GM23248 (cell line): ENCODE results near the gene STK38. TPM values are rescaled to one million over a fixed set of nuclear protein-coding genes. Genes with fewer than 3 reads are reported as not detected.

Source experiments
- DNase-seq: peaks from one replicate; pipeline ENCODE4 v3.0.0-alpha.2; 2015
- H2AFZ ChIP-seq: fragments of 200-600 bp; sonication (generic); 2 replicates; pipeline ENCODE4 v1.6.1; 2016; ENCODE audit warnings: antibody characterized with exemption
- H3F3A ChIP-seq: fragments of 200-600 bp; sonication (generic); 2 replicates; pipeline ENCODE4 v1.6.1; 2016; ENCODE audit warnings: mild to moderate bottlenecking, antibody characterized with exemption, mixed run types; ENCODE audit not compliant: insufficient read depth
- H3K27ac ChIP-seq: fragments of 200-600 bp; sonication (generic); 2 replicates; pipeline ENCODE4 v1.5.1; 2016; ENCODE audit warnings: mild to moderate bottlenecking
- H3K27me3 ChIP-seq: fragments of 200-600 bp; sonication (generic); replicated peaks from 2 replicates; pipeline ENCODE4 v1.6.1; 2016; ENCODE audit warnings: mild to moderate bottlenecking; ENCODE audit not compliant: insufficient read depth
- H3K36me3 ChIP-seq: fragments of 200-600 bp; sonication (generic); 2 replicates; pipeline ENCODE4 v1.6.1; 2016; ENCODE audit warnings: low read depth, mild to moderate bottlenecking
- H3K4me1 ChIP-seq: fragments of 200-600 bp; sonication (generic); 2 replicates; pipeline ENCODE4 v1.6.1; 2016; ENCODE audit warnings: mild to moderate bottlenecking; ENCODE audit not compliant: insufficient read depth
- H3K4me2 ChIP-seq: fragments of 200-600 bp; sonication (generic); one replicate; pipeline ENCODE4 v1.6.1; 2016; ENCODE audit warnings: mild to moderate bottlenecking; ENCODE audit not compliant: unreplicated experiment
- H3K4me3 ChIP-seq: fragments of 200-600 bp; sonication (generic); 2 replicates; pipeline ENCODE4 v1.5.1; 2016; ENCODE audit warnings: mild to moderate bottlenecking
- H3K79me2 ChIP-seq: fragments of 200-600 bp; sonication (generic); 2 replicates; pipeline ENCODE4 v1.6.1; 2016; ENCODE audit warnings: mild to moderate bottlenecking; ENCODE audit not compliant: insufficient read depth
- H3K9ac ChIP-seq: fragments of 200-600 bp; sonication (generic); 2 replicates; pipeline ENCODE4 v1.6.1; 2016; ENCODE audit warnings: mild to moderate bottlenecking
- H3K9me2 ChIP-seq: fragments of 200-600 bp; sonication (generic); 2 replicates; pipeline ENCODE4 v1.6.1; 2016; ENCODE audit warnings: mixed run types, mild to moderate bottlenecking, moderate library complexity; ENCODE audit not compliant: insufficient read depth
- H3K9me3 ChIP-seq: fragments of 200-600 bp; sonication (generic); one replicate; pipeline ENCODE4 v1.6.1; 2017; ENCODE audit warnings: low read depth
- H4K20me1 ChIP-seq: fragments of 200-600 bp; sonication (generic); 2 replicates; pipeline ENCODE4 v1.6.0; 2016; ENCODE audit not compliant: insufficient read depth
- EZH2 ChIP-seq: fragments of 200-600 bp; sonication (generic); IDR thresholded peaks from 2 replicates; pipeline ENCODE4 v1.6.1; 2018; ENCODE audit warnings: antibody characterized with exemption, mild to moderate bottlenecking; ENCODE audit not compliant: insufficient read depth, poor library complexity, severe bottlenecking
- EZH2phosphoT487 ChIP-seq: fragments of 200-600 bp; sonication (generic); IDR thresholded peaks from 2 replicates; pipeline ENCODE4 v1.6.1; 2018; ENCODE audit warnings: antibody characterized with exemption, moderate library complexity, mild to moderate bottlenecking, low read depth; ENCODE audit not compliant: insufficient read depth
- WGBS, 2 experiments: methylation state at CpG; one replicate each; pipeline ENCODE4 v1.1.6; 2015 to 2017; ENCODE audit warnings: low lambda C conversion rate in 2 of 2, low coverage in 1 of 2; ENCODE audit errors: missing lambda C conversion rate in 2 of 2; 5-methylcytosine and 5-hydroxymethylcytosine counted together
- in situ Hi-C: fragments of 300-500 bp; cut with MboI; formaldehyde crosslinking; loops from 2 replicates; pipeline ENCODE4 v1.15.0; 2020
- polyA plus RNA-seq: library from polyadenylated mRNA; unstranded; fragments of >200 nt; fragmentation: Nextera tagmentation; extraction: Ambion mirVana; gene quantifications from 2 replicates; pipeline ENCODE4 v1.2.1, GENCODE V29; 2016
- total RNA-seq: library from RNA; depleted of rRNA; stranded (reverse); fragments of >200 nt; shearing (Covaris generic); gene quantifications from 2 replicates; pipeline ENCODE4 v1.2.3, GENCODE V29; 2014

Gene STK38
- total and polyA plus RNA-seq, 2 experiments from 2014 or later, result 35.6 to 51.1 TPM

DNA sequence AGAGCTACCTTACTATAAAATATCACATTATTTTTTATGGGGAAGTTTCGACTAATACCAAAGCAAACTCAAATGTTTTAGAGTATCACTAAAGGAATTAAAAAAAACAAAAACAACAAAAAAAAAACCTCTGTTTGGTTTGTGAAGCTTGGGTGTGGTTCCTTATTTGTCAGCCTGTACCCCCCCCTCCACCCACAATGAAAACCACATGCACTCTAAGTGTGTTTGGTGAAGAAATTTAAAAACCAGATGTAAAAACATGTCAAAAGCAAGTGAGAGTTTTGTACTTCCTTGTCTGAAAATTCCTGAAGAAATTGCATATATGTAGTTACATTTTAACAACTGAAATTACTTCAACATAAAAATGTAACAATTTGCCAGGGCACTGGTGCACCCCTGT, 3.1 kb downstream of the STK38 start:
- no peaks in the 10 kb centered on the region for H3K9me2 ChIP-seq
- TF ChIP-seq EZH2, result no peak
- TF ChIP-seq EZH2phosphoT487, result no peak
- H3F3A ChIP-seq, result peaks cover 18% of the 10 kb centered on the region
- no peaks in the 10 kb centered on the region for H3K27me3 ChIP-seq
- H3K27ac ChIP-seq, result peak overlapping the region; percentile 44
- WGBS, 2 experiments, result 0 to 3% methylated on average over 1 of the region's 1 CpG
- in situ Hi-C loops, result no loop called here
- peak overlapping the region; percentile 65 for H3K9ac ChIP-seq
- H3K4me1 ChIP-seq, result peaks cover 33% of the 10 kb centered on the region
- peaks cover 19% of the 10 kb centered on the region for H3K36me3 ChIP-seq
- DNase-seq, result peak; percentile 78
- H3K79me2 ChIP-seq, result peaks cover 80% of the 10 kb centered on the region
- peak overlapping the region; percentile 99 for H3K4me2 ChIP-seq
- peak overlapping the region; percentile 100 for H3K4me3 ChIP-seq
- H3K9me3 ChIP-seq, result no peaks in the 10 kb centered on the region
- no peak overlapping the region for H2AFZ ChIP-seq
- H4K20me1 ChIP-seq, result no peaks in the 10 kb centered on the region

DNA sequence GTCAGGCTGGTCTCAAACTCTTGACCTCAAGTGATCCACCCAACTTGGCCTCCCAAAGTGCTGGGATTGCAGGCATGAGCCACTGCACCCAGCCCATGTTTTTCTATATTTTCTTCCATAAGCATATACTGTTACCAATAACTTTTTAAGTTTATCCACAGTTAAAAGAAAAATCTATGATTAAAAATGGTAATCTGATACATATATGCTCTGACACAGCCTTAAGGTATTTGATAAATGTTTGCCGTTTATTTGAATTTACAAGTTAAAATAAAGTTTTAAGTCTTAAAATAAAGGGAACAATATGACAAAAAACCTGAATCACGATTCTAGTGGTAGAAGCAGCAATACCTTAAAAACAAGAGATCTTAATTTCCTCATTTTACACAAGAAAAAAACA, 5.2 kb downstream of the STK38 start:
- peaks cover 36% of the 10 kb centered on the region for H3K36me3 ChIP-seq
- H3K4me3 ChIP-seq, result no peak overlapping the region
- no peak for DNase-seq

DNA sequence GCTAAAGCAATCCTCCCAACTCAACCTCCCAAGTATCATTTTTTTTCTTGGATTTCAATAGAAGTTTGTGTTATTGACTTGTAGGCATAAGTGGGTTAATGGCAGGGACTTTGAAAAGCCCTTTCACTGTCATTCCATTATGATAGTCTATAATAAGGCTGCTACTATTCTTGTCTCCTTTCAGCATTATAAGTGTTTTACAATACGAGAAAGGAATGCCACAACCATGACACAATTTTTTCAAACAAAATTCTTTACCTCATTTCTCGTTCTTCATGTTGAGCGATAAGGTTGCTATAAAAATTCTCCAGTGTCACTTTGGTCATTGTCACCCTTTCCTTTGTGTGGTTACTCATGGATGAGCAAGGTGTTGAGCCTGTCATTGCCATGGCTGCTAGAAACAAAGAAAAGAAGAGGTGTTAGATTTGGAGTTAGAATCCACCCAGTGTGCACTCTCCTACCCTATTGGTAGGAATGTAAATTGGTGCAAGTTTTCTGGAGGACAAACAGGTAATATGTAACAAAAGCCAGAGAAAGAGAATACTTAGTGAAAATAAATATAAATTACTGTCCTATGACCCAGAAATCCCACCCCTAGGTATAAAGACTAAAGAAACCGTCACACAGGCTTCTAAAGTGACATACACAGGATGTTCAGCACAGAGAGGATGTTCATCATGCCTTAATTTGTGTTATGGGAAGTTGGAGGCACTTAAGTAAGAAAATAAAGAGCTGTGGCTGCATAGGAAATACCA, 7.3 kb downstream of the STK38 start:
- Histone ChIP-seq H3K4me1 (peaks cover 23% of the 10 kb centered on the region), H3K4me2 (no peak overlapping the region), H4K20me1 (no peaks in the 10 kb centered on the region), H3K4me3 (no peak overlapping the region), H3K9ac (no peak overlapping the region), H3F3A (peaks cover 3% of the 10 kb centered on the region; the same call in 1 of the 2 replicates), H3K27me3 (no peaks in the 10 kb centered on the region), H3K79me2 (peaks cover 100% of the 10 kb centered on the region), H3K27ac (no peak overlapping the region), H2AFZ (no peak overlapping the region), H3K36me3 (peaks cover 50% of the 10 kb centered on the region), H3K9me3 (no peaks in the 10 kb centered on the region), H3K9me2 (no peaks in the 10 kb centered on the region)
- TF ChIP-seq EZH2, result no peak
- no peak for DNase-seq
- 97 to 98% methylated on average over 4 of the region's 4 CpGs for WGBS, 2 experiments
- in situ Hi-C loops, result no loop called here

More for the DNA sequence above, 5.2 kb downstream of the STK38 start:
- in situ Hi-C loops, result no loop called here
- TF ChIP-seq EZH2, result no peak
- TF ChIP-seq EZH2phosphoT487, result no peak
- Histone ChIP-seq H3K9ac (no peak overlapping the region), H3K27ac (no peak overlapping the region), H3F3A (peaks cover 18% of the 10 kb centered on the region), H3K4me2 (no peak overlapping the region), H3K9me3 (no peaks in the 10 kb centered on the region), H2AFZ (no peak overlapping the region), H3K4me1 (peaks cover 30% of the 10 kb centered on the region), H3K9me2 (no peaks in the 10 kb centered on the region), H3K27me3 (no peaks in the 10 kb centered on the region), H4K20me1 (no peaks in the 10 kb centered on the region), H3K79me2 (peaks cover 100% of the 10 kb centered on the region)
- 63% methylated on average over 2 of the region's 2 CpGs for WGBS, 2 experiments

DNA sequence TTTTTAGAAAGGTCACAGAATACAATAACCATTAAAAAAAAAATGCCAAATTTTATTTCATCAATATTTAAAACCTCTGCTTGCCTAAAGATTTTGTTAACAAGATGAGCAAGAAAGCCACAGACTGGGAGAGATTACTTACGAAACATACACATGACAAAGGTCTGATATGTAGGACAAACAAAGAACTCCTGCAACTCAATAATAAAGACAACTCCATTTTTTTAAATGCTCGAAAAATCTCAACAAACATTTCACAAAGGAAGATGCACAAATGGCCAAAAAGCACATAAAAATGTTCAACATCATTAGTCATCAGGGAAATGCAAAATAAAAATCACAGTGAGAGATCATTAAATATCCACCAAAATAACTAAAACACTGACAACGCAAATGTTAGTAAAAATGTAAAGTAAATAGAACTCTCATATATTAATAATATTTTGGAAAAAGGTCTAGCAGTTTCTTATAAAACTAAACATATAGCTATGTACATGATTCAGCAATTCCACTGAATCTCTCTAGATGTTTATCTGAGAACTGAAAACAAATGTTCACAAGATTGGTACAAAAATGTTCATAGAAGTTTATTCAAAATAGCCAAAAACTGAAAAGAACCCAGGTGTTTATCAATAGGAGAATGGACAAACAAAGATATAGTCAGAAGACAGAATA, 10.3 kb downstream of the STK38 start:
- Histone ChIP-seq H3K27me3 (no peaks in the 10 kb centered on the region), H3K9ac (no peak overlapping the region), H4K20me1 (peaks cover 10% of the 10 kb centered on the region; the same call in 1 of the 2 replicates), H3K27ac (no peak overlapping the region), H3K9me3 (no peaks in the 10 kb centered on the region), H3K4me1 (peaks cover 14% of the 10 kb centered on the region; the same call in 1 of the 2 replicates), H3K4me2 (no peak overlapping the region), H3K79me2 (peaks cover 100% of the 10 kb centered on the region), H3F3A (peaks cover 13% of the 10 kb centered on the region; the same call in 1 of the 2 replicates), H2AFZ (no peak overlapping the region), H3K9me2 (no peaks in the 10 kb centered on the region), H3K36me3 (peaks cover 60% of the 10 kb centered on the region), H3K4me3 (no peak overlapping the region)
- TF ChIP-seq EZH2phosphoT487 (no peak), EZH2 (no peak)
- WGBS, 2 experiments, result 92 to 95% methylated on average over 3 of the region's 3 CpGs
- in situ Hi-C loops, result no loop called here
- peak; percentile 9 for DNase-seq
